AG04449 (cell line): Measurements from ENCODE around the gene ABR.

Experiments used
- CTCF ChIA-PET: fragments of 350-600 bp; formaldehyde crosslinking; extraction: SDS; loops from one replicate; lab custom pipeline; 2021; ENCODE audit warnings: antibody characterized with exemption; lab: Yijun Ruan, JAX
- POLR2A ChIA-PET: fragments of 400-600, 350-600 bp; formaldehyde crosslinking; extraction: SDS; loops from one replicate; lab custom pipeline; 2020; ENCODE audit warnings: antibody characterized with exemption, inconsistent platforms; lab: Yijun Ruan, JAX
- DNase-seq: peaks from one replicate; pipeline ENCODE4 v3.0.0-alpha.2; 2010; ENCODE audit warnings: low read depth, low spot score
- H3K4me3 ChIP-seq: 2 replicates; pipeline ENCODE4 v1.5.1; 2011; ENCODE audit warnings: low read depth, mild to moderate bottlenecking, control low read depth, low read length
- CTCF ChIP-seq: IDR thresholded peaks from one replicate; pipeline ENCODE4 v1.5.1; 2011; ENCODE audit warnings: mild to moderate bottlenecking, moderate library complexity, low read length, control low read depth, inconsistent platforms; ENCODE audit not compliant: insufficient read depth; ENCODE audit errors: missing control alignments

Gene ABR

GRCh38 chr17:1149869-1150268, 29.9 kb downstream of the ABR start:
- no peak overlapping the region for H3K4me3 ChIP-seq
- ChIA-PET CTCF (interaction anchor here (0.9 to 2.3 kb wide), 4 partner anchors 10 to 37 kb away, joined by 4 to 11 read pairs (median 9); no protein-coding TSS in a partner anchor), POLR2A (interaction anchor here (0.6 kb wide), 1 partner anchor 409 kb away, joined by 3 read pairs; no protein-coding TSS in a partner anchor)
- TF ChIP-seq CTCF, result no peak
- DNase-seq, result no peak

- no peak overlapping the region for H3K4me3 ChIP-seq
- ChIA-PET CTCF (interaction anchor here (0.7 to 6.3 kb wide), 11 partner anchors 9 to 92 kb away, joined by 3 to 38 read pairs (median 3); no protein-coding TSS in a partner anchor), POLR2A (no interaction called here)
- DNase-seq, result no peak
- TF ChIP-seq CTCF, result peak; percentile 49
Measured at GRCh38 chr17:1147664-1148063, 32.1 kb downstream of the ABR start.

- no peak for DNase-seq
- ChIA-PET POLR2A (no interaction called here), CTCF (interaction anchor here (2.6 to 6.3 kb wide), 2 partner anchors 25 to 88 kb away, joined by 8 to 38 read pairs; no protein-coding TSS in a partner anchor)
- TF ChIP-seq CTCF, result no peak
- no peak overlapping the region for H3K4me3 ChIP-seq
Measured at GRCh38 chr17:1146561-1147265, 33.1 kb downstream of the ABR start.

- TF ChIP-seq CTCF, result no peak
- ChIA-PET POLR2A (no interaction called here), CTCF (interaction anchor here (1.0 to 6.3 kb wide), 2 partner anchors 24 to 41 kb away, joined by 3 to 38 read pairs; no protein-coding TSS in a partner anchor)
- no peak overlapping the region for H3K4me3 ChIP-seq
- DNase-seq, result no peak
Measured at GRCh38 chr17:1145311-1145986, 34.3 kb downstream of the ABR start.

GRCh38 chr17:1144162-1144561, 35.6 kb downstream of the ABR start:
- no peak overlapping the region for H3K4me3 ChIP-seq
- no peak for DNase-seq
- no peak for TF ChIP-seq CTCF
- ChIA-PET CTCF (interaction anchor here (1.3 to 6.3 kb wide), 3 partner anchors 23 to 88 kb away, joined by 3 to 38 read pairs (median 9); no protein-coding TSS in a partner anchor), POLR2A (no interaction called here)

- TF ChIP-seq CTCF, result no peak
- DNase-seq, result no peak
- ChIA-PET POLR2A (no interaction called here), CTCF (interaction anchor here (1.3 to 6.3 kb wide), 3 partner anchors 22 to 87 kb away, joined by 3 to 38 read pairs (median 9); no protein-coding TSS in a partner anchor)
- H3K4me3 ChIP-seq, result no peak overlapping the region
Measured at GRCh38 chr17:1143573-1143972, 36.2 kb downstream of the ABR start.
